Tibial nerve (tissue), 4 donors: ENCODE data around the gene CIB4.

Source experiments
- CTCF ChIP-seq, 5 experiments: fragments of 200-600 bp in 3 of 5; fragments of 450-650 bp in 2 of 5; sonication (generic) in 3 of 5; IDR thresholded peaks; one replicate each; pipeline ENCODE4 v1.5.1; 2016 to 2019; ENCODE audit warnings: antibody characterized with exemption in 5 of 5, mild to moderate bottlenecking in 3 of 5, moderate library complexity in 2 of 5
- EP300 ChIP-seq, 2 donors: sonication (generic); formaldehyde crosslinking; IDR thresholded peaks; one replicate each; pipeline ENCODE4 v1.6.1; 2017; ENCODE audit warnings: antibody characterized with exemption in 2 of 2, mild to moderate bottlenecking in 1 of 2
- POLR2A ChIP-seq, 2 donors: fragments of 450-650 bp; IDR thresholded peaks; one replicate each; pipeline ENCODE4 v1.6.1; 2017; ENCODE audit warnings: antibody characterized with exemption in 2 of 2, mild to moderate bottlenecking in 2 of 2, moderate library complexity in 2 of 2

GRCh38 chr2:26561376-26561775, 79.8 kb downstream of the CIB4 start:
- TF ChIP-seq CTCF (IDR thresholded peaks at IDR 0.05) (no peak), POLR2A (IDR thresholded peaks at IDR 0.05) (no peak), EP300 (IDR thresholded peaks at IDR 0.05) (no peak)
